K562 (cell line): ENCODE data around the gene AGAP1. TPM values are rescaled to one million over a fixed set of nuclear protein-coding genes. Genes with fewer than 3 reads are reported as not detected.

Experiments used
- ATAC-seq: fragments of 200-7000 bp; cut with Tn5 transposase; 3 replicates; pipeline ENCODE4 v1.9.1; 2020; ENCODE audit warnings: moderate library complexity
- BruUV-seq: library from RNA; stranded (reverse); fragments of 400-500 nt; replicated peaks from 2 replicates; lab custom pipeline; 2021; lab: Mats Ljungman, UMichigan
- CTCF ChIA-PET: fragments of 300-600 bp; formaldehyde crosslinking; extraction: SDS; loops from one replicate; lab custom pipeline; 2021; ENCODE audit warnings: low intra/inter-chr PET ratio; lab: Yijun Ruan, JAX
- POLR2A ChIA-PET: fragments of 300-600, 350-650 bp; sonication (Branson Sonifier 250); formaldehyde crosslinking; extraction: SDS; loops from one replicate; lab custom pipeline; 2021; ENCODE audit warnings: antibody characterized with exemption, inconsistent platforms; lab: Yijun Ruan, JAX
- DNase-seq, 4 experiments: peaks; one replicate each; pipeline versions ENCODE4 v3.0.0 to v3.0.0-alpha.2; 2011 to 2018; ENCODE audit warnings: low spot score in 3 of 4, mixed read lengths in 3 of 4; ENCODE audit errors: extremely low read depth in 1 of 4
- FAIRE-seq: peaks from 2 replicates; lab custom pipeline; 2011; peaks lifted over from hg19 to GRCh38; lab: Jason Lieb, UNC
- H2AFZ ChIP-seq: 2 replicates; pipeline ENCODE4 v1.6.0; 2011; ENCODE audit warnings: low read depth, low read length, control low read depth, inconsistent platforms
- H3K27ac ChIP-seq: fragments of 200-600 bp; 3 replicates; pipeline ENCODE4 v1.8.0; 2011; ENCODE audit warnings: low read depth, mild to moderate bottlenecking, control low read depth, inconsistent platforms, low read length, moderate library complexity, mixed read lengths; ENCODE audit errors: extremely low read depth
- H3K27me3 ChIP-seq, 2 experiments: fragments of 300-600 bp in 1 of 2; 2 replicates in 1 of 2; 3 replicates in 1 of 2; pipeline versions ENCODE4 v1.6.0 to v1.8.0; 2011; ENCODE audit warnings: inconsistent platforms in 2 of 2, low read length in 2 of 2, mild to moderate bottlenecking in 1 of 2, mixed read lengths in 1 of 2, moderate library complexity in 1 of 2; ENCODE audit not compliant: control insufficient read depth in 2 of 2, insufficient read depth in 2 of 2
- H3K36me3 ChIP-seq: fragments of 300-600 bp; 3 replicates; pipeline ENCODE4 v1.8.0; 2011; ENCODE audit warnings: mild to moderate bottlenecking, low read length, inconsistent platforms; ENCODE audit not compliant: control insufficient read depth, insufficient read depth
- H3K4me1 ChIP-seq, 2 experiments: fragments of 200-600 bp in 1 of 2; replicated peaks in 1 of 2; 2 replicates in 1 of 2; 3 replicates in 1 of 2; pipeline versions ENCODE4 v1.5.1 to v1.8.0; 2011; ENCODE audit warnings: inconsistent platforms in 2 of 2, low read length in 2 of 2, mild to moderate bottlenecking in 1 of 2, mixed read lengths in 1 of 2, moderate library complexity in 1 of 2; ENCODE audit not compliant: control insufficient read depth in 2 of 2, insufficient read depth in 2 of 2
- H3K4me2 ChIP-seq: 2 replicates; pipeline ENCODE4 v1.6.1; 2011; ENCODE audit warnings: low read length, control low read depth, inconsistent platforms, mixed read lengths; ENCODE audit not compliant: insufficient read depth
- H3K4me3 ChIP-seq: fragments of 200-600 bp; sonication (generic), shearing (Covaris generic); 2 replicates; pipeline ENCODE4 v1.5.1; 2016; ENCODE audit warnings: control low read depth, inconsistent platforms
- H3K79me2 ChIP-seq: fragments of 200-600 bp; 3 replicates; pipeline ENCODE4 v1.8.0; 2011; ENCODE audit warnings: low read length, inconsistent platforms; ENCODE audit not compliant: control insufficient read depth, insufficient read depth
- H3K9ac ChIP-seq, 2 experiments: 2 replicates each; pipeline versions ENCODE4 v1.6.0 to v1.6.1; 2011; ENCODE audit warnings: low read depth in 2 of 2, low read length in 2 of 2, control low read depth in 1 of 2, inconsistent platforms in 1 of 2, mild to moderate bottlenecking in 1 of 2, mixed read lengths in 1 of 2; ENCODE audit not compliant: insufficient read depth in 1 of 2
- H3K9me1 ChIP-seq: one replicate; pipeline ENCODE4 v1.6.0; 2011; ENCODE audit warnings: inconsistent platforms, mild to moderate bottlenecking, low read length, moderate library complexity; ENCODE audit not compliant: control insufficient read depth, insufficient read depth
- H3K9me3 ChIP-seq: replicated peaks from 2 replicates; pipeline ENCODE4 v1.5.1; 2011; ENCODE audit warnings: low read depth, low read length, inconsistent platforms; ENCODE audit not compliant: control insufficient read depth, insufficient read depth
- H4K20me1 ChIP-seq: replicated peaks from 2 replicates; pipeline ENCODE4 v1.6.1; 2011; ENCODE audit warnings: low read length, inconsistent platforms, mixed read lengths; ENCODE audit not compliant: control insufficient read depth, insufficient read depth
- CHD4 ChIP-seq: fragments of 200-600 bp; sonication (generic); IDR thresholded peaks from 3 replicates; pipeline ENCODE4 v1.6.1; 2012; ENCODE audit warnings: low read depth, mild to moderate bottlenecking, mixed read lengths, low read length, inconsistent platforms; ENCODE audit not compliant: insufficient read depth, insufficient replicate concordance, poor library complexity, severe bottlenecking
- EZH2 ChIP-seq: IDR thresholded peaks from 2 replicates; pipeline ENCODE4 v1.6.1; 2012; ENCODE audit warnings: low read depth, mild to moderate bottlenecking, inconsistent platforms, low read length, borderline replicate concordance
- GTF2A2 ChIP-seq: IDR thresholded peaks from 2 replicates; pipeline ENCODE4 v1.6.1; 2016; ENCODE audit warnings: mild to moderate bottlenecking, missing genetic modification characterization, missing compliant biosample characterization
- ILF3 ChIP-seq: fragments of 450-650 bp; IDR thresholded peaks from 2 replicates; pipeline ENCODE4 v1.6.1; 2018; ENCODE audit warnings: antibody characterized with exemption, mild to moderate bottlenecking, moderate library complexity, borderline replicate concordance
- KAT8 ChIP-seq: fragments of 450-650 bp; IDR thresholded peaks from 2 replicates; pipeline ENCODE4 v1.6.1; 2016; ENCODE audit warnings: low read depth, mild to moderate bottlenecking
- MAFG ChIP-seq: fragments of 450-650 bp; conservative IDR thresholded peaks from 2 replicates; pipeline ENCODE4 v1.6.1; 2016; ENCODE audit warnings: missing genetic modification characterization, missing compliant biosample characterization
- NR2F6 ChIP-seq: fragments of 450-650 bp; formaldehyde crosslinking; IDR thresholded peaks from 2 replicates; pipeline ENCODE4 v1.4.0; 2020; ENCODE audit warnings: mild to moderate bottlenecking
- POU5F1 ChIP-seq: fragments of 150-350 bp; IDR thresholded peaks from 2 replicates; pipeline ENCODE4 v1.6.1; 2014; ENCODE audit warnings: borderline replicate concordance, low read length, low read depth, mild to moderate bottlenecking; ENCODE audit not compliant: partially characterized antibody
- SMARCA5 ChIP-seq: fragments of 450-650 bp; IDR thresholded peaks from 2 replicates; pipeline ENCODE4 v1.6.1; 2016
- TEAD1 ChIP-seq, 2 experiments: fragments of 450-650 bp in 1 of 2; sonication (generic) in 1 of 2; formaldehyde crosslinking; IDR thresholded peaks; 2 replicates each; pipeline versions ENCODE4 v1.4.0 to v1.8.0; 2020 to 2022; ENCODE audit warnings: mild to moderate bottlenecking in 2 of 2, missing genetic modification reagents in 1 of 2
- TEAD2 ChIP-seq: fragments of 450-650 bp; IDR thresholded peaks from 2 replicates; pipeline ENCODE4 v1.6.1; 2016; ENCODE audit warnings: missing genetic modification characterization, control low read depth, missing compliant biosample characterization
- TGIF2 ChIP-seq: sonication (generic); formaldehyde crosslinking; IDR thresholded peaks from 2 replicates; pipeline ENCODE4 v1.8.1; 2022; ENCODE audit warnings: mild to moderate bottlenecking, missing genetic modification reagents, moderate library complexity
- ZBTB17 ChIP-seq: fragments of 450-650 bp; formaldehyde crosslinking; IDR thresholded peaks from 2 replicates; pipeline ENCODE4 v1.4.0; 2020; ENCODE audit warnings: mild to moderate bottlenecking
- ZBTB26 ChIP-seq: fragments of 450-650 bp; formaldehyde crosslinking; IDR thresholded peaks from 2 replicates; pipeline ENCODE4 v1.4.0; 2022; ENCODE audit warnings: missing genetic modification characterization
- ZNF232 ChIP-seq: sonication (generic); formaldehyde crosslinking; IDR thresholded peaks from 2 replicates; pipeline ENCODE4 v1.8.0; 2022; ENCODE audit warnings: mild to moderate bottlenecking, missing genetic modification reagents
- ZNF75A ChIP-seq: fragments of 450-650 bp; formaldehyde crosslinking; IDR thresholded peaks from 2 replicates; pipeline ENCODE4 v1.4.0; 2020; ENCODE audit warnings: mild to moderate bottlenecking
- WGBS: fragments of 100-300 bp; shearing (Covaris generic); methylation state at CpG from one replicate; pipeline ENCODE4 v1.1.6; 2016; ENCODE audit warnings: low coverage, mixed read lengths; ENCODE audit not compliant: insufficient coverage; ENCODE audit errors: missing lambda C conversion rate; 5-methylcytosine and 5-hydroxymethylcytosine counted together
- in situ Hi-C: fragments of 300-500 bp; cut with MboI; formaldehyde crosslinking; loops from 4 replicates; pipeline ENCODE4 v1.15.0; 2018; ENCODE audit warnings: inconsistent platforms, mixed read lengths
- intact Hi-C: fragments of 100-400 bp; cut with micrococcal nuclease; formaldehyde crosslinking; loops from 2 replicates; pipeline ENCODE4 v1.14.2; 2022
- polyA plus RNA-seq, 8 experiments: library from polyadenylated mRNA; depleted of rRNA in 4 of 8; stranded (reverse) in 5 of 8; unstranded in 3 of 8; fragments of >200 nt; fragmentation: Nextera tagmentation in 2 of 8; fragmentation: Illumina TruSeq in 1 of 8; extraction: Ambion mirVana in 2 of 8; extraction: Trizol in 1 of 8; gene quantifications; 2 replicates each; pipeline versions ENCODE4 v1.2.1 to v1.2.3, GENCODE V29; 2011 to 2014; ENCODE audit warnings: inconsistent platforms in 1 of 8, missing spikeins in 1 of 8
- total RNA-seq, 7 experiments: library from RNA; depleted of rRNA in 6 of 7; stranded (reverse); fragments of >200 nt in 6 of 7; fragmentation: Illumina TruSeq in 2 of 7; extraction: Trizol in 2 of 7; gene quantifications; 2 replicates each; pipeline versions ENCODE4 v1.2.1 to v1.2.3, GENCODE V29; 2011 to 2021; ENCODE audit warnings: low replicate concordance in 1 of 7

AGAP1 gene
- total and polyA plus RNA-seq, 9 of the 15 experiments (the other 6 are each of a cell fraction or from before 2014, with no cell fraction given) = 1.3 to 24.0 (median 10.6) TPM

DNA sequence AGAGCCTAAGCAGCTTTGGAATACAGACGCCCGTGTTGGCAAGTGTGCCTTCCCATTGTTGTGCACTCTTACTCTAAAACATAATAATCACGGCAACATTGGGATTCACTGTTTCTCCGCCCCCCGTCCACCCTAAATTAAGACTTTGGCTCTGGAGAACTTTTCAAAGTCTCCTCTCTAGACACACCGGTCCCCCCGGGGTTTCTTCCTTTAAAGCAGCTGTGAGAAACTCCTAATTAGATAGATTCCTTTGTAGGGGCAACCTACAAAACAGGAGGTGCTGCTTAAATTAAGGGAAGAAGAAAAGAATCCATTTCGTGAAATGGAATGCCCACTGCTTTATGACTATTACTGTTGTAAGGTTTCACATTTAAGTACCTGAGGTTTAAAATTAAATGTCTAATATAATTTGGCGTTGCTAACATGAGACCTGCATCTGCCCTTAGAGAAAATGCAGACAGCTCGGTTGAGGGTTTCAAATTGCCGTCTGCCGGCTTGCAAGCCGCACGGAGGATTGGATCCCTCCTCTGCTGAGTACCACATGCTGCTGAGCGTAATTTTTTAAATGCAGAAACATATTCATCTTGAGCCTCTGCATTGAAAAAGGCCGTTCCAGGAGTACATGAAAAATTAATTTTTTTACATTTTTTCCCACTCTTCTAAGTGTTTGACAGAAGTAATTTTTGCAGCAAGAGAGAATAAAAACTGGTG, 441.1 kb downstream of the AGAP1 start:
- intact Hi-C loops = no loop called here
- peaks cover 5% of the 10 kb centered on the region; the same call in 1 of the 3 replicates for H3K36me3 ChIP-seq
- ATAC-seq (no peak), FAIRE-seq (no peak), DNase-seq (no peak)
- no peak overlapping the region for H3K27ac ChIP-seq
- 0 out of 2 replicates have a peak, but pooled peaks cover 4% of the 10 kb centered on the region for H3K9me3 ChIP-seq
- WGBS = 98% methylated on average over 14 of the region's 16 CpGs
- no peaks in the 10 kb centered on the region for H3K79me2 ChIP-seq
- peaks cover 0 to under 1% of the 10 kb centered on the region in 2 experiments; a peak in 2 of 5 replicates for H3K4me1 ChIP-seq
- H3K9me1 ChIP-seq = no peaks in the 10 kb centered on the region
- POLR2A ChIA-PET = no interaction called here
- H3K4me2 ChIP-seq = no peak overlapping the region
- no peak for TF ChIP-seq ILF3
- TF ChIP-seq MAFG = no peak
- TF ChIP-seq TEAD1 (CRISPR knock-in tag; IDR thresholded peaks at IDR 0.05) = no peak
- no peak for TF ChIP-seq SMARCA5
- TF ChIP-seq EZH2 = no peak
- no peak for TF ChIP-seq TGIF2 (CRISPR knock-in tag)
- no peak for TF ChIP-seq ZBTB26
- TF ChIP-seq TEAD2 (tag) = no peak
- no peak for TF ChIP-seq NR2F6
- no peak for TF ChIP-seq ZBTB17 (CRISPR knock-in tag)
- no peak for TF ChIP-seq GTF2A2 (tag)
- no peak for TF ChIP-seq CHD4
- no peak for TF ChIP-seq ZNF75A (CRISPR knock-in tag)
- no peak for TF ChIP-seq ZNF232 (CRISPR knock-in tag)
- TF ChIP-seq KAT8 = no peak
- no peak for TF ChIP-seq POU5F1
- H3K27me3 ChIP-seq = no peaks in the 10 kb centered on the region
- BruUV-seq = no TSS peak
- CTCF ChIA-PET = no interaction called here
- H3K4me3 ChIP-seq = no peak overlapping the region
- no peak overlapping the region for H3K9ac ChIP-seq
- no peak overlapping the region for H2AFZ ChIP-seq
- H4K20me1 ChIP-seq = peaks cover 2% of the 10 kb centered on the region; the same call in 1 of the 2 replicates
- in situ Hi-C loops = no loop called here
